HepG2 (cell line): Measurements from ENCODE around the gene ARHGEF11.

Experiments
- HDAC2 ChIP-seq: sonication (generic); formaldehyde crosslinking; IDR thresholded peaks from 2 replicates; pipeline ENCODE4 v1.4.0; 2020; ENCODE audit warnings: missing genetic modification reagents
- ZC3H4 ChIP-seq: sonication (generic); formaldehyde crosslinking; IDR thresholded peaks from 2 replicates; pipeline ENCODE4 v1.4.0; 2020; ENCODE audit warnings: missing genetic modification reagents, borderline replicate concordance
- ZEB1 ChIP-seq: IDR thresholded peaks from 2 replicates; pipeline ENCODE4 v1.6.1; 2012; ENCODE audit warnings: mild to moderate bottlenecking, low read depth, inconsistent platforms; ENCODE audit not compliant: insufficient replicate concordance
- ZNF660 ChIP-seq: sonication (generic); formaldehyde crosslinking; IDR thresholded peaks from 2 replicates; pipeline ENCODE4 v1.5.1; 2020; ENCODE audit warnings: mild to moderate bottlenecking, low read depth, missing genetic modification reagents, borderline replicate concordance
- TF ChIP-seq, protein P1 (sequence below): IDR thresholded peaks from 2 replicates; pipeline ENCODE4 v1.6.1; 2016
- TF ChIP-seq, protein P2 (sequence below): sonication (generic); formaldehyde crosslinking; IDR thresholded peaks from 2 replicates; pipeline ENCODE4 v1.4.0; 2020; ENCODE audit warnings: missing genetic modification reagents
- TF ChIP-seq, protein P3 (sequence below): sonication (generic); formaldehyde crosslinking; IDR thresholded peaks from 2 replicates; pipeline ENCODE4 v1.4.0; 2020; ENCODE audit warnings: missing genetic modification reagents, borderline replicate concordance
- TF ChIP-seq, protein P4 (sequence below), 2 experiments: IDR thresholded peaks; 2 replicates each; pipeline ENCODE4 v1.6.1; 2011 to 2012; ENCODE audit warnings: low read length in 2 of 2, borderline replicate concordance in 1 of 2, low read depth in 1 of 2, mild to moderate bottlenecking in 1 of 2, moderate library complexity in 1 of 2
- TF ChIP-seq, protein P5 (sequence below): sonication (generic); formaldehyde crosslinking; IDR thresholded peaks from 2 replicates; pipeline ENCODE4 v1.8.0; 2022; ENCODE audit warnings: mild to moderate bottlenecking, missing genetic modification reagents

DNA sequence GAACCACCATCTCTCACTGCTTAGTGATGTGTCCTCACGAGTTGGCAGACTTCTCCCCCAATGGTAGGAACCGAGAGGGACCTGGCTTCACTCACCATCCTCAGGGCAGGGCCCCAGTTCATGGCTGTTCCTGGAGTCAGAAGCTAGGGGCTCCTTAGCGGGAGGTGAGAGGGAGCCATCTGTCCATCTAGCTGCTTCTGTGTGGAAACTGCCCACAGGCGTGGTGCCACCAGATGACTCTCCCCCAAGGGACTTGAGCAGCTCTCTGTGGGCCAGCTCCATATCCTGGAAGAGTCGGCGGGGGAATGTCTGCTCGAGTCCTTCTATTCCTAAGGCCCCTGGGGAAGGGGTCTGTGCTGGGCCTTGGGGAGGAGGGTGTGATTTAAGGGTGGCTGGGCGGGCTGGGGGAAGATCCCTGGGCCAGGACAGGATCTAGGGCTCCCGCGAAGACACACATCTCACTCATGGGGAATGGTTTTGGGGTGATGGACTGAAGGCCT lies 108.8 kb downstream of the ARHGEF11 start:
- no peak for TF ChIP-seq ZC3H4 (CRISPR knock-in tag)
- TF ChIP-seq, protein P1, sequence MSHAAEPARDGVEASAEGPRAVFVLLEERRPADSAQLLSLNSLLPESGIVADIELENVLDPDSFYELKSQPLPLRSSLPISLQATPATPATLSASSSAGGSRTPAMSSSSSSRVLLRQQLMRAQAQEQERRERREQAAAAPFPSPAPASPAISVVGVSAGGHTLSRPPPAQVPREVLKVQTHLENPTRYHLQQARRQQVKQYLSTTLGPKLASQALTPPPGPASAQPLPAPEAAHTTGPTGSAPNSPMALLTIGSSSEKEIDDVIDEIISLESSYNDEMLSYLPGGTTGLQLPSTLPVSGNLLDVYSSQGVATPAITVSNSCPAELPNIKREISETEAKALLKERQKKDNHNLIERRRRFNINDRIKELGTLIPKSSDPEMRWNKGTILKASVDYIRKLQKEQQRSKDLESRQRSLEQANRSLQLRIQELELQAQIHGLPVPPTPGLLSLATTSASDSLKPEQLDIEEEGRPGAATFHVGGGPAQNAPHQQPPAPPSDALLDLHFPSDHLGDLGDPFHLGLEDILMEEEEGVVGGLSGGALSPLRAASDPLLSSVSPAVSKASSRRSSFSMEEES (CRISPR knock-in tag): no peak
- TF ChIP-seq, protein P2, sequence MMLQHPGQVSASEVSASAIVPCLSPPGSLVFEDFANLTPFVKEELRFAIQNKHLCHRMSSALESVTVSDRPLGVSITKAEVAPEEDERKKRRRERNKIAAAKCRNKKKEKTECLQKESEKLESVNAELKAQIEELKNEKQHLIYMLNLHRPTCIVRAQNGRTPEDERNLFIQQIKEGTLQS (CRISPR knock-in tag): no peak
- no peak for TF ChIP-seq ZNF660
- TF ChIP-seq, protein P3, sequence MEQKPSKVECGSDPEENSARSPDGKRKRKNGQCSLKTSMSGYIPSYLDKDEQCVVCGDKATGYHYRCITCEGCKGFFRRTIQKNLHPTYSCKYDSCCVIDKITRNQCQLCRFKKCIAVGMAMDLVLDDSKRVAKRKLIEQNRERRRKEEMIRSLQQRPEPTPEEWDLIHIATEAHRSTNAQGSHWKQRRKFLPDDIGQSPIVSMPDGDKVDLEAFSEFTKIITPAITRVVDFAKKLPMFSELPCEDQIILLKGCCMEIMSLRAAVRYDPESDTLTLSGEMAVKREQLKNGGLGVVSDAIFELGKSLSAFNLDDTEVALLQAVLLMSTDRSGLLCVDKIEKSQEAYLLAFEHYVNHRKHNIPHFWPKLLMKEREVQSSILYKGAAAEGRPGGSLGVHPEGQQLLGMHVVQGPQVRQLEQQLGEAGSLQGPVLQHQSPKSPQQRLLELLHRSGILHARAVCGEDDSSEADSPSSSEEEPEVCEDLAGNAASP: no peak
- no peak for TF ChIP-seq HDAC2 (CRISPR knock-in tag)
- TF ChIP-seq, protein P4, sequence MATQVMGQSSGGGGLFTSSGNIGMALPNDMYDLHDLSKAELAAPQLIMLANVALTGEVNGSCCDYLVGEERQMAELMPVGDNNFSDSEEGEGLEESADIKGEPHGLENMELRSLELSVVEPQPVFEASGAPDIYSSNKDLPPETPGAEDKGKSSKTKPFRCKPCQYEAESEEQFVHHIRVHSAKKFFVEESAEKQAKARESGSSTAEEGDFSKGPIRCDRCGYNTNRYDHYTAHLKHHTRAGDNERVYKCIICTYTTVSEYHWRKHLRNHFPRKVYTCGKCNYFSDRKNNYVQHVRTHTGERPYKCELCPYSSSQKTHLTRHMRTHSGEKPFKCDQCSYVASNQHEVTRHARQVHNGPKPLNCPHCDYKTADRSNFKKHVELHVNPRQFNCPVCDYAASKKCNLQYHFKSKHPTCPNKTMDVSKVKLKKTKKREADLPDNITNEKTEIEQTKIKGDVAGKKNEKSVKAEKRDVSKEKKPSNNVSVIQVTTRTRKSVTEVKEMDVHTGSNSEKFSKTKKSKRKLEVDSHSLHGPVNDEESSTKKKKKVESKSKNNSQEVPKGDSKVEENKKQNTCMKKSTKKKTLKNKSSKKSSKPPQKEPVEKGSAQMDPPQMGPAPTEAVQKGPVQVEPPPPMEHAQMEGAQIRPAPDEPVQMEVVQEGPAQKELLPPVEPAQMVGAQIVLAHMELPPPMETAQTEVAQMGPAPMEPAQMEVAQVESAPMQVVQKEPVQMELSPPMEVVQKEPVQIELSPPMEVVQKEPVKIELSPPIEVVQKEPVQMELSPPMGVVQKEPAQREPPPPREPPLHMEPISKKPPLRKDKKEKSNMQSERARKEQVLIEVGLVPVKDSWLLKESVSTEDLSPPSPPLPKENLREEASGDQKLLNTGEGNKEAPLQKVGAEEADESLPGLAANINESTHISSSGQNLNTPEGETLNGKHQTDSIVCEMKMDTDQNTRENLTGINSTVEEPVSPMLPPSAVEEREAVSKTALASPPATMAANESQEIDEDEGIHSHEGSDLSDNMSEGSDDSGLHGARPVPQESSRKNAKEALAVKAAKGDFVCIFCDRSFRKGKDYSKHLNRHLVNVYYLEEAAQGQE (IDR thresholded peaks at IDR 0.05; ENCODE audit: borderline replicate concordance in 1 of 2, low read depth in 1 of 2, low read length in 2 of 2): no peak
- TF ChIP-seq, protein P5, sequence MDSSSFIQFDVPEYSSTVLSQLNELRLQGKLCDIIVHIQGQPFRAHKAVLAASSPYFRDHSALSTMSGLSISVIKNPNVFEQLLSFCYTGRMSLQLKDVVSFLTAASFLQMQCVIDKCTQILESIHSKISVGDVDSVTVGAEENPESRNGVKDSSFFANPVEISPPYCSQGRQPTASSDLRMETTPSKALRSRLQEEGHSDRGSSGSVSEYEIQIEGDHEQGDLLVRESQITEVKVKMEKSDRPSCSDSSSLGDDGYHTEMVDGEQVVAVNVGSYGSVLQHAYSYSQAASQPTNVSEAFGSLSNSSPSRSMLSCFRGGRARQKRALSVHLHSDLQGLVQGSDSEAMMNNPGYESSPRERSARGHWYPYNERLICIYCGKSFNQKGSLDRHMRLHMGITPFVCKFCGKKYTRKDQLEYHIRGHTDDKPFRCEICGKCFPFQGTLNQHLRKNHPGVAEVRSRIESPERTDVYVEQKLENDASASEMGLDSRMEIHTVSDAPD: no peak
- no peak for TF ChIP-seq ZEB1
